Sigmoid colon (tissue), 4 donors: ENCODE measurements around the gene GRIK4.

Experiments used
- CTCF ChIP-seq, 4 experiments: fragments of 450-650 bp in 3 of 4; fragments of 200-600 bp in 1 of 4; IDR thresholded peaks; one replicate each; pipeline ENCODE4 v1.5.1; 2016 to 2019; ENCODE audit warnings: antibody characterized with exemption in 4 of 4, mild to moderate bottlenecking in 3 of 4, moderate library complexity in 2 of 4
- EP300 ChIP-seq, 4 donors: sonication (generic); formaldehyde crosslinking; IDR thresholded peaks; one replicate each; pipeline ENCODE4 v1.6.1; 2017; ENCODE audit warnings: antibody characterized with exemption in 4 of 4
- POLR2A ChIP-seq, 2 donors: fragments of 450-650 bp; IDR thresholded peaks; one replicate each; pipeline ENCODE4 v1.6.1; 2016; ENCODE audit warnings: antibody characterized with exemption in 2 of 2, mild to moderate bottlenecking in 2 of 2, moderate library complexity in 2 of 2

- TF ChIP-seq CTCF (IDR thresholded peaks at IDR 0.05) (peak; percentile 49 to 91 (median 78)), POLR2A (IDR thresholded peaks at IDR 0.05) (no peak), EP300 (IDR thresholded peaks at IDR 0.05) (no peak)
Observed at GRCh38 chr11:120801801-120802689, 290.5 kb downstream of the GRIK4 start.
